ENCODE measurements around the gene PRDM16. TPM values are rescaled to one million over a fixed set of nuclear protein-coding genes. Genes with fewer than 3 reads are reported as not detected.
A peak's percentile ranks its signal among the peaks of the same experiment; 100 is the strongest.

PRDM16 gene
- total and polyA plus RNA-seq, 2 of the 13 experiments (the other 11 are each of a cell fraction or from before 2014, with no cell fraction given) = 0.15 to 0.81 TPM

DNA sequence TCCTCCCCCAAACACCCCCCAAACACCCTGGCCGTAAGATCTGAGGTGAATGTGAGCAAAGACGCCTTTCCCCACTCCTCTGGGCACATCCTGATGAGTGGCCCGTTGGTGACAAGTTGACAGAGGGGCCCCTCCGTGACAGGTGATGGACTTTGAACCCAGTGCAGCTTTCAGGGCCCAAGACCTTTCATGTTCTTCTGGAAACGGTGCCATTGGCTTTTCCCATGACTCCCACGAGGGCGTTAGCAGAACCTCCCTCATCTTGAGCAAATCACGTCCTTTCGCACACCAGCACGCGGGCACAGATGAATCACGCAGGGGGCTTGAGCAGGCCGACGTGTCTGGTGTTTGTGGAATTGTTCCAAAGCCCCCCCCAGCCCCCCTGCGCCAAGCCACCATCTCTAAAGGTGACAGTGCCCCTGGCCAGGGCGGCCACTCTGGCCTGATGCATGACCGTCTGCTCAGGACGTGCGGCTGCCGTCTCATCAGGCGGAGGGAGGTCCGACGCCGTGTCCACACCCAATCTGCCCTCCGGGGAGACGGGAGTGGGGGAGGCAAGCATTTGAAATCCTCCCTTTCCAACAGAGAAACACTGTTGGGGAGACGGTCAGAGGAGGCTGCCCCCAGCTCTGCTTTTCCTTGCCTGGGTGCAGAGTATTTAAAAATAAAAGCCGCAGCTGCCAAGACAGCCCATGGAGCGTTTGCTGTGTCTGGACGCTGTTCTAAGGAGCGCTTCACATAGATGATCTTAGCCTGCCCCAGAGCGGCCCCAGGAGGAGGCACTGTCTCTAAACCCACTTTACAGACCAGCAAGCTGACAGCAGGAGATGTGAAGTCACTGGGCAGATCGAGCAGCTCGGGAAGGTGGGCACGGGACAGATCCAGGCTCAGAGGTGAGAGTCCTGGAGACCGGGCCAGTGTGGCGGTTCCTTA is 287.2 kb downstream of the PRDM16 start (continued):
- TF ChIP-seq RBFOX2 (IDR thresholded peaks at IDR 0.05; ENCODE audit: low read depth, low read length) (no peak), POLR2AphosphoS5 (IDR thresholded peaks at IDR 0.05; ENCODE audit: low read depth, low read length) (0 out of 2 replicates have a peak, but pooled peaks have one; percentile 34), ESRRA (CRISPR knock-in tag; IDR thresholded peaks at IDR 0.05; ENCODE audit: low read depth) (peak; percentile 27; the same call in 1 of the 2 replicates), MIER2 (CRISPR knock-in tag; IDR thresholded peaks at IDR 0.05) (no peak), TRIM24 (CRISPR knock-in tag; IDR thresholded peaks at IDR 0.05) (no peak), HDAC6 (IDR thresholded peaks at IDR 0.05; ENCODE audit: low read depth, low read length) (no peak), MEIS2 (CRISPR knock-in tag; IDR thresholded peaks at IDR 0.05) (peak; percentile 96), ATAD3A (CRISPR knock-in tag; IDR thresholded peaks at IDR 0.05) (no peak), IKZF1 (IDR thresholded peaks at IDR 0.05) (no peak), KLF12 (CRISPR knock-in tag; IDR thresholded peaks at IDR 0.05; ENCODE audit: borderline replicate concordance) (no peak), NFIB (CRISPR knock-in tag; IDR thresholded peaks at IDR 0.05; ENCODE audit: borderline replicate concordance) (no peak), SNAPC2 (CRISPR knock-in tag; IDR thresholded peaks at IDR 0.05) (no peak), ATF7-NPFF (CRISPR knock-in tag; IDR thresholded peaks at IDR 0.05; ENCODE audit: low read depth) (peak; percentile 53; the same call in 1 of the 2 replicates)
- TF ChIP-seq, protein P1, sequence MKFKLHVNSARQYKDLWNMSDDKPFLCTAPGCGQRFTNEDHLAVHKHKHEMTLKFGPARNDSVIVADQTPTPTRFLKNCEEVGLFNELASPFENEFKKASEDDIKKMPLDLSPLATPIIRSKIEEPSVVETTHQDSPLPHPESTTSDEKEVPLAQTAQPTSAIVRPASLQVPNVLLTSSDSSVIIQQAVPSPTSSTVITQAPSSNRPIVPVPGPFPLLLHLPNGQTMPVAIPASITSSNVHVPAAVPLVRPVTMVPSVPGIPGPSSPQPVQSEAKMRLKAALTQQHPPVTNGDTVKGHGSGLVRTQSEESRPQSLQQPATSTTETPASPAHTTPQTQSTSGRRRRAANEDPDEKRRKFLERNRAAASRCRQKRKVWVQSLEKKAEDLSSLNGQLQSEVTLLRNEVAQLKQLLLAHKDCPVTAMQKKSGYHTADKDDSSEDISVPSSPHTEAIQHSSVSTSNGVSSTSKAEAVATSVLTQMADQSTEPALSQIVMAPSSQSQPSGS (CRISPR knock-in tag; IDR thresholded peaks at IDR 0.05) = 0 out of 2 replicates have a peak, but pooled peaks have one; percentile 34
- TF ChIP-seq, protein P2, sequence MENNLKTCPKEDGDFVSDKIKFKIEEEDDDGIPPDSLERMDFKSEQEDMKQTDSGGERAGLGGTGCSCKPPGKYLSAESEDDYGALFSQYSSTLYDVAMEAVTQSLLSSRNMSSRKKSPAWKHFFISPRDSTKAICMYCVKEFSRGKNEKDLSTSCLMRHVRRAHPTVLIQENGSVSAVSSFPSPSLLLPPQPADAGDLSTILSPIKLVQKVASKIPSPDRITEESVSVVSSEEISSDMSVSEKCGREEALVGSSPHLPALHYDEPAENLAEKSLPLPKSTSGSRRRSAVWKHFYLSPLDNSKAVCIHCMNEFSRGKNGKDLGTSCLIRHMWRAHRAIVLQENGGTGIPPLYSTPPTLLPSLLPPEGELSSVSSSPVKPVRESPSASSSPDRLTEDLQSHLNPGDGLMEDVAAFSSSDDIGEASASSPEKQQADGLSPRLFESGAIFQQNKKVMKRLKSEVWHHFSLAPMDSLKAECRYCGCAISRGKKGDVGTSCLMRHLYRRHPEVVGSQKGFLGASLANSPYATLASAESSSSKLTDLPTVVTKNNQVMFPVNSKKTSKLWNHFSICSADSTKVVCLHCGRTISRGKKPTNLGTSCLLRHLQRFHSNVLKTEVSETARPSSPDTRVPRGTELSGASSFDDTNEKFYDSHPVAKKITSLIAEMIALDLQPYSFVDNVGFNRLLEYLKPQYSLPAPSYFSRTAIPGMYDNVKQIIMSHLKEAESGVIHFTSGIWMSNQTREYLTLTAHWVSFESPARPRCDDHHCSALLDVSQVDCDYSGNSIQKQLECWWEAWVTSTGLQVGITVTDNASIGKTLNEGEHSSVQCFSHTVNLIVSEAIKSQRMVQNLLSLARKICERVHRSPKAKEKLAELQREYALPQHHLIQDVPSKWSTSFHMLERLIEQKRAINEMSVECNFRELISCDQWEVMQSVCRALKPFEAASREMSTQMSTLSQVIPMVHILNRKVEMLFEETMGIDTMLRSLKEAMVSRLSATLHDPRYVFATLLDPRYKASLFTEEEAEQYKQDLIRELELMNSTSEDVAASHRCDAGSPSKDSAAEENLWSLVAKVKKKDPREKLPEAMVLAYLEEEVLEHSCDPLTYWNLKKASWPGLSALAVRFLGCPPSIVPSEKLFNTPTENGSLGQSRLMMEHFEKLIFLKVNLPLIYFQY (CRISPR knock-in tag; IDR thresholded peaks at IDR 0.05; ENCODE audit: borderline replicate concordance) = no peak
- TF ChIP-seq, protein P3, sequence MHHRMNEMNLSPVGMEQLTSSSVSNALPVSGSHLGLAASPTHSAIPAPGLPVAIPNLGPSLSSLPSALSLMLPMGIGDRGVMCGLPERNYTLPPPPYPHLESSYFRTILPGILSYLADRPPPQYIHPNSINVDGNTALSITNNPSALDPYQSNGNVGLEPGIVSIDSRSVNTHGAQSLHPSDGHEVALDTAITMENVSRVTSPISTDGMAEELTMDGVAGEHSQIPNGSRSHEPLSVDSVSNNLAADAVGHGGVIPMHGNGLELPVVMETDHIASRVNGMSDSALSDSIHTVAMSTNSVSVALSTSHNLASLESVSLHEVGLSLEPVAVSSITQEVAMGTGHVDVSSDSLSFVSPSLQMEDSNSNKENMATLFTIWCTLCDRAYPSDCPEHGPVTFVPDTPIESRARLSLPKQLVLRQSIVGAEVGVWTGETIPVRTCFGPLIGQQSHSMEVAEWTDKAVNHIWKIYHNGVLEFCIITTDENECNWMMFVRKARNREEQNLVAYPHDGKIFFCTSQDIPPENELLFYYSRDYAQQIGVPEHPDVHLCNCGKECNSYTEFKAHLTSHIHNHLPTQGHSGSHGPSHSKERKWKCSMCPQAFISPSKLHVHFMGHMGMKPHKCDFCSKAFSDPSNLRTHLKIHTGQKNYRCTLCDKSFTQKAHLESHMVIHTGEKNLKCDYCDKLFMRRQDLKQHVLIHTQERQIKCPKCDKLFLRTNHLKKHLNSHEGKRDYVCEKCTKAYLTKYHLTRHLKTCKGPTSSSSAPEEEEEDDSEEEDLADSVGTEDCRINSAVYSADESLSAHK (CRISPR knock-in tag; IDR thresholded peaks at IDR 0.05; ENCODE audit: borderline replicate concordance) = no peak
- TF ChIP-seq, protein P4, sequence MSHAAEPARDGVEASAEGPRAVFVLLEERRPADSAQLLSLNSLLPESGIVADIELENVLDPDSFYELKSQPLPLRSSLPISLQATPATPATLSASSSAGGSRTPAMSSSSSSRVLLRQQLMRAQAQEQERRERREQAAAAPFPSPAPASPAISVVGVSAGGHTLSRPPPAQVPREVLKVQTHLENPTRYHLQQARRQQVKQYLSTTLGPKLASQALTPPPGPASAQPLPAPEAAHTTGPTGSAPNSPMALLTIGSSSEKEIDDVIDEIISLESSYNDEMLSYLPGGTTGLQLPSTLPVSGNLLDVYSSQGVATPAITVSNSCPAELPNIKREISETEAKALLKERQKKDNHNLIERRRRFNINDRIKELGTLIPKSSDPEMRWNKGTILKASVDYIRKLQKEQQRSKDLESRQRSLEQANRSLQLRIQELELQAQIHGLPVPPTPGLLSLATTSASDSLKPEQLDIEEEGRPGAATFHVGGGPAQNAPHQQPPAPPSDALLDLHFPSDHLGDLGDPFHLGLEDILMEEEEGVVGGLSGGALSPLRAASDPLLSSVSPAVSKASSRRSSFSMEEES (CRISPR knock-in tag; IDR thresholded peaks at IDR 0.05) = no peak
- TF ChIP-seq, protein P5, sequence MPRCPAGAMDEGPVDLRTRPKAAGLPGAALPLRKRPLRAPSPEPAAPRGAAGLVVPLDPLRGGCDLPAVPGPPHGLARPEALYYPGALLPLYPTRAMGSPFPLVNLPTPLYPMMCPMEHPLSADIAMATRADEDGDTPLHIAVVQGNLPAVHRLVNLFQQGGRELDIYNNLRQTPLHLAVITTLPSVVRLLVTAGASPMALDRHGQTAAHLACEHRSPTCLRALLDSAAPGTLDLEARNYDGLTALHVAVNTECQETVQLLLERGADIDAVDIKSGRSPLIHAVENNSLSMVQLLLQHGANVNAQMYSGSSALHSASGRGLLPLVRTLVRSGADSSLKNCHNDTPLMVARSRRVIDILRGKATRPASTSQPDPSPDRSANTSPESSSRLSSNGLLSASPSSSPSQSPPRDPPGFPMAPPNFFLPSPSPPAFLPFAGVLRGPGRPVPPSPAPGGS (CRISPR knock-in tag; IDR thresholded peaks at IDR 0.05) = no peak
